IMR-90 (cell line): Measurements from ENCODE around the gene TACC3. TPM values are rescaled to one million over a fixed set of nuclear protein-coding genes. Genes with fewer than 3 reads are reported as not detected.

Experiments used
- ATAC-seq: fragments of 200-7000 bp; cut with Tn5 transposase; 2 replicates; pipeline ENCODE4 v1.9.1; 2020; ENCODE audit warnings: low read depth, mild to moderate bottlenecking, moderate library complexity
- BruUV-seq: library from RNA; stranded (reverse); fragments of 400-500 nt; replicated peaks from 2 replicates; lab custom pipeline; 2021; lab: Mats Ljungman, UMichigan
- CTCF ChIA-PET: fragments of 300-600 bp; formaldehyde crosslinking; extraction: SDS; loops from one replicate; lab custom pipeline; 2021; ENCODE audit warnings: antibody characterized with exemption; lab: Yijun Ruan, JAX
- POLR2A ChIA-PET: fragments of 300-600 bp; sonication (Branson Sonifier 250); formaldehyde crosslinking; loops from one replicate; lab custom pipeline; 2022; ENCODE audit warnings: antibody characterized with exemption; ENCODE audit not compliant: unreplicated experiment; lab: Charles Lee
- DNase-seq: peaks from one replicate; pipeline ENCODE4 v3.0.0; 2013
- H2AFZ ChIP-seq: replicated peaks from 2 replicates; pipeline ENCODE3; 2013; ENCODE audit warnings: low read length, mild to moderate bottlenecking; ENCODE audit not compliant: poor library complexity
- H2AK5ac ChIP-seq: 2 replicates; pipeline ENCODE4 v1.6.1; 2013; ENCODE audit warnings: low read depth, low read length, inconsistent platforms
- H2AK9ac ChIP-seq: replicated peaks from 2 replicates; pipeline ENCODE3; 2013; ENCODE audit warnings: mild to moderate bottlenecking, low read depth, low read length, moderate library complexity; ENCODE audit not compliant: poor library complexity
- H2BK120ac ChIP-seq: 2 replicates; pipeline ENCODE4 v1.6.1; 2013; ENCODE audit warnings: low read depth, low read length, inconsistent platforms
- H2BK15ac ChIP-seq: 3 replicates; pipeline ENCODE4 v1.6.1; 2013; ENCODE audit warnings: low read depth, low read length, inconsistent platforms
- H2BK20ac ChIP-seq: 2 replicates; pipeline ENCODE4 v1.6.1; 2013; ENCODE audit warnings: low read depth, mild to moderate bottlenecking, inconsistent platforms, low read length, moderate library complexity
- H2BK5ac ChIP-seq: 2 replicates; pipeline ENCODE4 v1.6.1; 2013; ENCODE audit warnings: mild to moderate bottlenecking, low read depth, low read length, inconsistent platforms; ENCODE audit not compliant: poor library complexity, severe bottlenecking
- H3K14ac ChIP-seq: replicated peaks from 2 replicates; pipeline ENCODE4 v1.6.1; 2013; ENCODE audit warnings: low read depth, low read length, inconsistent platforms
- H3K18ac ChIP-seq: 2 replicates; pipeline ENCODE4 v1.6.1; 2013; ENCODE audit warnings: low read depth, low read length, control low read depth
- H3K23ac ChIP-seq: 2 replicates; pipeline ENCODE4 v1.6.1; 2013; ENCODE audit warnings: low read depth, low read length, inconsistent platforms
- H3K27ac ChIP-seq: 2 replicates; pipeline ENCODE4 v1.5.1; 2013; ENCODE audit warnings: mild to moderate bottlenecking, control low read depth, low read length; ENCODE audit not compliant: insufficient read depth
- H3K27me3 ChIP-seq: 2 replicates; pipeline ENCODE4 v1.6.1; 2013; ENCODE audit warnings: low read length; ENCODE audit not compliant: control insufficient read depth, insufficient read depth
- H3K36me3 ChIP-seq: 2 replicates; pipeline ENCODE4 v1.6.1; 2013; ENCODE audit warnings: low read length, mixed read lengths; ENCODE audit not compliant: control insufficient read depth, insufficient read depth
- H3K4ac ChIP-seq: 2 replicates; pipeline ENCODE4 v1.6.1; 2013; ENCODE audit warnings: low read depth, low read length, inconsistent platforms
- H3K4me1 ChIP-seq: 2 replicates; pipeline ENCODE4 v1.6.1; 2013; ENCODE audit warnings: low read length, mixed read lengths; ENCODE audit not compliant: control insufficient read depth, insufficient read depth
- H3K4me2 ChIP-seq: 2 replicates; pipeline ENCODE4 v1.6.1; 2013; ENCODE audit warnings: low read depth, mild to moderate bottlenecking, control low read depth, low read length, moderate library complexity
- H3K4me3 ChIP-seq: 2 replicates; pipeline ENCODE4 v1.5.1; 2013; ENCODE audit warnings: low read depth, mild to moderate bottlenecking, control low read depth, low read length, moderate library complexity; ENCODE audit not compliant: insufficient read depth
- H3K56ac ChIP-seq: 2 replicates; pipeline ENCODE4 v1.6.1; 2013; ENCODE audit warnings: low read length, inconsistent platforms; ENCODE audit not compliant: insufficient read depth; ENCODE audit errors: extremely low read depth
- H3K79me1 ChIP-seq, 2 experiments: 2 replicates each; pipeline ENCODE4 v1.6.1; 2013; ENCODE audit warnings: low read length in 2 of 2, inconsistent platforms in 1 of 2, low read depth in 1 of 2
- H3K9ac ChIP-seq: 2 replicates; pipeline ENCODE4 v1.6.1; 2013; ENCODE audit warnings: low read depth, low read length, control low read depth
- H3K9me1 ChIP-seq: 2 replicates; pipeline ENCODE4 v1.6.1; 2013; ENCODE audit warnings: low read length, inconsistent platforms; ENCODE audit not compliant: insufficient read depth
- H3K9me3 ChIP-seq: 2 replicates; pipeline ENCODE4 v1.6.1; 2013; ENCODE audit warnings: low read length; ENCODE audit not compliant: control insufficient read depth, insufficient read depth
- H4K20me1 ChIP-seq: 2 replicates; pipeline ENCODE4 v1.6.1; 2013; ENCODE audit warnings: low read length, inconsistent platforms; ENCODE audit not compliant: insufficient read depth
- H4K5ac ChIP-seq: 2 replicates; pipeline ENCODE4 v1.6.1; 2013; ENCODE audit warnings: mild to moderate bottlenecking, low read depth, low read length, control low read depth
- H4K8ac ChIP-seq, 2 experiments: 2 replicates each; pipeline ENCODE4 v1.6.1; 2013; ENCODE audit warnings: low read depth in 2 of 2, low read length in 2 of 2, control low read depth in 1 of 2, inconsistent platforms in 1 of 2
- H4K91ac ChIP-seq: 2 replicates; pipeline ENCODE4 v1.6.1; 2013; ENCODE audit warnings: low read depth, low read length, inconsistent platforms; ENCODE audit not compliant: insufficient read depth
- BHLHE40 ChIP-seq: fragments of 150-350 bp; IDR thresholded peaks from 2 replicates; pipeline ENCODE4 v1.6.1; 2016; ENCODE audit warnings: mild to moderate bottlenecking, low read depth, low read length
- CEBPB ChIP-seq: IDR thresholded peaks from 2 replicates; pipeline ENCODE4 v1.6.1; 2012; ENCODE audit warnings: low read depth, low read length, improper control_type of control experiment
- CHD1 ChIP-seq: IDR thresholded peaks from 2 replicates; pipeline ENCODE4 v1.6.1; 2012; ENCODE audit warnings: low read depth, low read length, improper control_type of control experiment
- FOS ChIP-seq: fragments of 150-350 bp; IDR thresholded peaks from 2 replicates; pipeline ENCODE4 v1.6.1; 2016; ENCODE audit warnings: low read depth, low read length
- MAFK ChIP-seq: IDR thresholded peaks from 2 replicates; pipeline ENCODE4 v1.6.1; 2012; ENCODE audit warnings: low read depth, low read length, improper control_type of control experiment
- MAZ ChIP-seq: IDR thresholded peaks from 2 replicates; pipeline ENCODE4 v1.6.1; 2012; ENCODE audit warnings: low read depth, mild to moderate bottlenecking, low read length, improper control_type of control experiment, moderate library complexity, borderline replicate concordance
- MXI1 ChIP-seq: IDR thresholded peaks from 2 replicates; pipeline ENCODE4 v1.6.1; 2012; ENCODE audit warnings: low read depth, mild to moderate bottlenecking, low read length, moderate library complexity, borderline replicate concordance
- NFE2L2 ChIP-seq: fragments of 150-350 bp; IDR thresholded peaks from 2 replicates; pipeline ENCODE4 v1.6.1; 2016; ENCODE audit warnings: low read depth, mild to moderate bottlenecking, low read length
- POLR2A ChIP-seq: IDR thresholded peaks from 2 replicates; pipeline ENCODE4 v1.6.1; 2012; ENCODE audit warnings: mild to moderate bottlenecking, low read depth, low read length
- RAD21 ChIP-seq: IDR thresholded peaks from 2 replicates; pipeline ENCODE4 v1.6.1; 2012; ENCODE audit warnings: low read length, improper control_type of control experiment
- RCOR1 ChIP-seq: IDR thresholded peaks from 2 replicates; pipeline ENCODE4 v1.6.1; 2012; ENCODE audit warnings: mild to moderate bottlenecking, low read length, improper control_type of control experiment; ENCODE audit not compliant: insufficient replicate concordance
- RFX5 ChIP-seq: IDR thresholded peaks from 2 replicates; pipeline ENCODE4 v1.8.0; 2012; ENCODE audit warnings: low read depth, mild to moderate bottlenecking, low read length, moderate library complexity
- SMC3 ChIP-seq: fragments of 150-350 bp; IDR thresholded peaks from 2 replicates; pipeline ENCODE4 v1.6.1; 2016; ENCODE audit warnings: low read depth, mild to moderate bottlenecking, antibody characterized with exemption, low read length, moderate library complexity
- WGBS, 2 experiments: methylation state at CpG; one replicate each; pipeline versions ENCODE4 v1.1.5 to v1.1.7; 2013; ENCODE audit warnings: missing lambda C conversion rate in 2 of 2; ENCODE audit not compliant: insufficient read length in 1 of 2; ENCODE audit errors: extremely low coverage in 2 of 2; 5-methylcytosine and 5-hydroxymethylcytosine counted together
- dilution Hi-C: fragments of 300-500 bp; cut with HindIII; formaldehyde crosslinking; loops from one replicate; pipeline ENCODE4 v1.14.3; 2018; ENCODE audit warnings: low sequenced_read_pairs; ENCODE audit not compliant: unreplicated experiment
- in situ Hi-C: fragments of 300-500 bp; cut with MboI; formaldehyde crosslinking; loops from 3 replicates; pipeline ENCODE4 v1.14.3; 2019; ENCODE audit warnings: low sequenced_read_pairs, inconsistent platforms, mixed read lengths
- intact Hi-C: fragments of 100-400 bp; cut with micrococcal nuclease; formaldehyde crosslinking; loops from 2 replicates; pipeline ENCODE4 v1.10.0; 2022
- polyA plus RNA-seq, 3 experiments: library from polyadenylated mRNA; depleted of rRNA; stranded (reverse); fragments of >200 nt; gene quantifications; 2 replicates each; pipeline ENCODE4 v1.2.3, GENCODE V29; 2012; ENCODE audit warnings: low replicate concordance in 1 of 3
- total RNA-seq: library from RNA; depleted of rRNA; stranded (reverse); fragments of >200 nt; gene quantifications from 2 replicates; pipeline ENCODE4 v1.2.3, GENCODE V29; 2012
- TF ChIP-seq, protein P1 (sequence below): fragments of 150-350 bp; IDR thresholded peaks from 2 replicates; pipeline ENCODE4 v1.6.1; 2017; ENCODE audit warnings: mild to moderate bottlenecking, antibody characterized with exemption, low read length, low read depth
- TF ChIP-seq, protein P2 (sequence below): conservative IDR thresholded peaks from 2 replicates; pipeline ENCODE4 v1.5.1; 2012; ENCODE audit warnings: mild to moderate bottlenecking, low read depth, low read length, improper control_type of control experiment
- TF ChIP-seq, protein P3 (sequence below): fragments of 150-350 bp; IDR thresholded peaks from 2 replicates; pipeline ENCODE4 v1.6.1; 2016; ENCODE audit warnings: low read depth, mild to moderate bottlenecking, low read length, moderate library complexity, borderline replicate concordance

Gene TACC3
- total and polyA plus RNA-seq, 2 of the 4 experiments (the other 2 are of a cell fraction): 15.1 to 49.7 TPM

DNA sequence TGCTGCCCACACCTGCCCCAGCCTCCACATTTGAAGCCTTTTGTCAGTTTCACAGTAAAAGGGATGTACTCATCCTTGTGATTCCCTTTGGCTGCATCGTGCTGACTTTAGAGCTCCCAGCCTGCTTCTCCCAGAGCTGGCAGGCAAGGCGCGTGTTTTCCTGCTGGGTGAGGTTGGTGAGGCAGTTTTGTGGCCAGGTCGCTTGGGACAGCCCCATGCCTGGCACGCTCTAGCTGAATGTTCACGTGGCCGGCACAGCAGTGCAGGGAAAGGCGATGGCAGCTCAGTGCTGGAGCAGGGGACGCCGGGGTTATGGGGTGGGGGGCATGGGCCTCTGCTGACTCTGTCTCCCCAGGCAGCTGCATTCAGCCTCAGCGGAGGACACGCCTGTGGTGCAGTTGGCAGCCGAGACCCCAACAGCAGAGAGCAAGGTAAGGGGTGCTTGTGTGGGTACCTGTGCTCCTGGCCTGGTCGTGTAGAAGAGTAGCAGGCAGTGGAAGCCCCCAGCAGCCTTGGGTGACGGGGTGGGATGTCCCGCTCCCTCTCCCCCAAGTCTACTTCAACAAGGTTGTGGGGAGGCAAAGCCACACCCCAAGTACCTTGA is 9.3 kb downstream of the TACC3 start:
- H3K4ac ChIP-seq: no peak overlapping the region
- no peak overlapping the region for H2BK15ac ChIP-seq
- H2AK5ac ChIP-seq: no peak overlapping the region
- CTCF ChIA-PET: interaction anchor here (1.0 kb wide), 1 partner anchor 37 kb away, joined by 3 read pairs; no protein-coding TSS in a partner anchor
- DNase-seq: no peak
- H2AK9ac ChIP-seq: peak overlapping the region; percentile 50
- POLR2A ChIA-PET: no interaction called here
- in situ Hi-C loops (no loop called here), intact Hi-C loops (no loop called here), dilution Hi-C loops (no loop called here)
- no peak overlapping the region for H2AFZ ChIP-seq
- H3K36me3 ChIP-seq: peaks cover 29% of the 10 kb centered on the region
- H3K18ac ChIP-seq: no peak overlapping the region
- no peak overlapping the region for H3K9ac ChIP-seq
- H3K4me2 ChIP-seq: no peak overlapping the region
- H3K56ac ChIP-seq: no peak overlapping the region
- H4K8ac ChIP-seq: no peak overlapping the region
- no peaks in the 10 kb centered on the region for H3K9me3 ChIP-seq
- no peak overlapping the region for H3K23ac ChIP-seq
- peaks cover 9% of the 10 kb centered on the region for H3K9me1 ChIP-seq
- H2BK5ac ChIP-seq: no peak overlapping the region
- no peak overlapping the region for H3K27ac ChIP-seq
- peaks cover 30% of the 10 kb centered on the region for H4K20me1 ChIP-seq
- H2BK20ac ChIP-seq: no peak overlapping the region
- 94% methylated on average over 6 of the region's 16 CpGs; no CpG with 5 or more reads in 1 of the 2 experiments for WGBS, 2 experiments
- ATAC-seq: no peak
- TF ChIP-seq RCOR1 (no peak), MXI1 (no peak), FOS (no peak), NFE2L2 (no peak), MAFK (no peak), BHLHE40 (no peak), RAD21 (no peak), RFX5 (no peak), SMC3 (no peak), CHD1 (no peak), POLR2A (no peak), CEBPB (no peak), MAZ (no peak)
- TF ChIP-seq, protein P1, sequence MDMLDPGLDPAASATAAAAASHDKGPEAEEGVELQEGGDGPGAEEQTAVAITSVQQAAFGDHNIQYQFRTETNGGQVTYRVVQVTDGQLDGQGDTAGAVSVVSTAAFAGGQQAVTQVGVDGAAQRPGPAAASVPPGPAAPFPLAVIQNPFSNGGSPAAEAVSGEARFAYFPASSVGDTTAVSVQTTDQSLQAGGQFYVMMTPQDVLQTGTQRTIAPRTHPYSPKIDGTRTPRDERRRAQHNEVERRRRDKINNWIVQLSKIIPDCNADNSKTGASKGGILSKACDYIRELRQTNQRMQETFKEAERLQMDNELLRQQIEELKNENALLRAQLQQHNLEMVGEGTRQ: no peak
- TF ChIP-seq, protein P2, sequence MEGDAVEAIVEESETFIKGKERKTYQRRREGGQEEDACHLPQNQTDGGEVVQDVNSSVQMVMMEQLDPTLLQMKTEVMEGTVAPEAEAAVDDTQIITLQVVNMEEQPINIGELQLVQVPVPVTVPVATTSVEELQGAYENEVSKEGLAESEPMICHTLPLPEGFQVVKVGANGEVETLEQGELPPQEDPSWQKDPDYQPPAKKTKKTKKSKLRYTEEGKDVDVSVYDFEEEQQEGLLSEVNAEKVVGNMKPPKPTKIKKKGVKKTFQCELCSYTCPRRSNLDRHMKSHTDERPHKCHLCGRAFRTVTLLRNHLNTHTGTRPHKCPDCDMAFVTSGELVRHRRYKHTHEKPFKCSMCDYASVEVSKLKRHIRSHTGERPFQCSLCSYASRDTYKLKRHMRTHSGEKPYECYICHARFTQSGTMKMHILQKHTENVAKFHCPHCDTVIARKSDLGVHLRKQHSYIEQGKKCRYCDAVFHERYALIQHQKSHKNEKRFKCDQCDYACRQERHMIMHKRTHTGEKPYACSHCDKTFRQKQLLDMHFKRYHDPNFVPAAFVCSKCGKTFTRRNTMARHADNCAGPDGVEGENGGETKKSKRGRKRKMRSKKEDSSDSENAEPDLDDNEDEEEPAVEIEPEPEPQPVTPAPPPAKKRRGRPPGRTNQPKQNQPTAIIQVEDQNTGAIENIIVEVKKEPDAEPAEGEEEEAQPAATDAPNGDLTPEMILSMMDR: no peak
- TF ChIP-seq, protein P3, sequence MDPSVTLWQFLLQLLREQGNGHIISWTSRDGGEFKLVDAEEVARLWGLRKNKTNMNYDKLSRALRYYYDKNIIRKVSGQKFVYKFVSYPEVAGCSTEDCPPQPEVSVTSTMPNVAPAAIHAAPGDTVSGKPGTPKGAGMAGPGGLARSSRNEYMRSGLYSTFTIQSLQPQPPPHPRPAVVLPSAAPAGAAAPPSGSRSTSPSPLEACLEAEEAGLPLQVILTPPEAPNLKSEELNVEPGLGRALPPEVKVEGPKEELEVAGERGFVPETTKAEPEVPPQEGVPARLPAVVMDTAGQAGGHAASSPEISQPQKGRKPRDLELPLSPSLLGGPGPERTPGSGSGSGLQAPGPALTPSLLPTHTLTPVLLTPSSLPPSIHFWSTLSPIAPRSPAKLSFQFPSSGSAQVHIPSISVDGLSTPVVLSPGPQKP: no peak
- peaks cover 9% of the 10 kb centered on the region for H3K4me1 ChIP-seq
- no peaks in the 10 kb centered on the region for H3K27me3 ChIP-seq
- peaks cover 53 to 89% of the 10 kb centered on the region in 2 experiments for H3K79me1 ChIP-seq
- H4K91ac ChIP-seq: no peak overlapping the region
- no peak overlapping the region for H4K5ac ChIP-seq
- no peak overlapping the region for H3K4me3 ChIP-seq
- no peak overlapping the region for H2BK120ac ChIP-seq
- H3K14ac ChIP-seq: no peak overlapping the region
- BruUV-seq: no TSS peak
